ENCODE results near the gene KIF16B.
"Not testable (repeated sequence)": the region's sequence is repeated elsewhere in the genome, so short reads cannot be mapped to it uniquely, and the experiment has no call there.

KIF16B gene

GRCh38 chr20:16554766-16555543 is 18.3 kb downstream of the KIF16B start:
- no peak for DNase-seq

- DNase-seq = no peak
Observed at GRCh38 chr20:16553684-16554083, 19.6 kb downstream of the KIF16B start.

GRCh38 chr20:16553101-16553500 is 20.1 kb downstream of the KIF16B start:
- no peak for DNase-seq

GRCh38 chr20:16552015-16552414 is 21.2 kb downstream of the KIF16B start:
- no peak for DNase-seq

GRCh38 chr20:16551607-16552006 is 21.6 kb downstream of the KIF16B start:
- no peak for DNase-seq

GRCh38 chr20:16548068-16548672 is 25.1 kb downstream of the KIF16B start:
- no peak for DNase-seq

GRCh38 chr20:16544949-16545348 is 28.3 kb downstream of the KIF16B start:
- no peak for DNase-seq

GRCh38 chr20:16542477-16542876 is 30.8 kb downstream of the KIF16B start:
- DNase-seq = no peak

- no peak for DNase-seq
Observed at GRCh38 chr20:16541878-16542277, 31.4 kb downstream of the KIF16B start.

GRCh38 chr20:16541226-16541625 is 32.0 kb downstream of the KIF16B start:
- no peak for DNase-seq

- DNase-seq = no peak
Observed at GRCh38 chr20:16539280-16540021, 33.8 kb downstream of the KIF16B start.

GRCh38 chr20:16538779-16539178 is 34.5 kb downstream of the KIF16B start:
- no peak for DNase-seq

- no peak for DNase-seq
Observed at GRCh38 chr20:16537918-16538317, 35.3 kb downstream of the KIF16B start.

GRCh38 chr20:16537025-16537665 is 36.1 kb downstream of the KIF16B start:
- DNase-seq = no peak

- no peak for DNase-seq
Observed at GRCh38 chr20:16535277-16535676, 38.0 kb downstream of the KIF16B start.

- no peak for DNase-seq
Observed at GRCh38 chr20:16533502-16533901, 39.7 kb downstream of the KIF16B start.

- DNase-seq = no peak
Observed at GRCh38 chr20:16531485-16531884, 41.8 kb downstream of the KIF16B start.

- DNase-seq = peak; percentile 41
Observed at GRCh38 chr20:16530201-16530681, 43.0 kb downstream of the KIF16B start.

- DNase-seq = no peak
Observed at GRCh38 chr20:16528078-16528477, 45.2 kb downstream of the KIF16B start.

GRCh38 chr20:16527438-16527837 is 45.8 kb downstream of the KIF16B start:
- DNase-seq = no peak

GRCh38 chr20:16526433-16527380 is 46.5 kb downstream of the KIF16B start:
- DNase-seq = no peak

- DNase-seq = not testable (repeated sequence)
Observed at GRCh38 chr20:16522651-16523050, 50.6 kb downstream of the KIF16B start.

All from 8988T (cell line).